ENCODE measurements around the gene NCLN. TPM values are rescaled to one million over a fixed set of nuclear protein-coding genes. Genes with fewer than 3 reads are reported as not detected.

The NCLN gene
- total RNA-seq, 1 donor from 2014 or later = 37.5 TPM

Other genes with a start within 250 kb of the NCLN start
- gene ZNF77, start 241.0 kb upstream of the NCLN start, total RNA-seq = 2.4 TPM
- 0.40 TPM for gene TLE6, start 208.4 kb upstream of the NCLN start, total RNA-seq
- 6.3 TPM for gene TLE2, start 156.7 kb upstream of the NCLN start, total RNA-seq
- gene TLE5, start 123.4 kb upstream of the NCLN start, total RNA-seq = 238 TPM
- 24.2 TPM for gene GNA11, start 91.6 kb upstream of the NCLN start, total RNA-seq
- 105 TPM for gene GNA15, start 49.9 kb upstream of the NCLN start, total RNA-seq
- 1.1 TPM for gene S1PR4, start 7.2 kb upstream of the NCLN start, total RNA-seq
- not detected for gene CELF5, start 38.7 kb downstream of the NCLN start, total RNA-seq
- gene NFIC, start 180.7 kb downstream of the NCLN start, total RNA-seq = 68.2 TPM

Measured in esophagus mucosa (tissue), 1 donor.